K562 treated with DMSO at 1 percent for 12 hours (cell line): ENCODE results near the gene LRWD1. TPM values are rescaled to one million over a fixed set of nuclear protein-coding genes. Genes with fewer than 3 reads are reported as not detected.

Experiments used
- total RNA-seq: library from RNA; unstranded; fragments of 300-600 nt; gene quantifications from 2 replicates; pipeline ENCODE4 v1.2.3, GENCODE V29; 2022; ENCODE audit not compliant: insufficient read depth

Gene LRWD1
- total RNA-seq = 48.9 and 63.0 TPM in 2 replicates

GRCh38 chr7:102464577-102465280 lies at the start of gene LRWD1, which contains the start of gene ALKBH4:
LRWD1 (plus strand) TSS chr7:102464984; CDS start chr7:102465081, 97 bp downstream.
ALKBH4 (minus strand) TSS chr7:102464863; CDS start chr7:102464836, 27 bp downstream.

DNA sequence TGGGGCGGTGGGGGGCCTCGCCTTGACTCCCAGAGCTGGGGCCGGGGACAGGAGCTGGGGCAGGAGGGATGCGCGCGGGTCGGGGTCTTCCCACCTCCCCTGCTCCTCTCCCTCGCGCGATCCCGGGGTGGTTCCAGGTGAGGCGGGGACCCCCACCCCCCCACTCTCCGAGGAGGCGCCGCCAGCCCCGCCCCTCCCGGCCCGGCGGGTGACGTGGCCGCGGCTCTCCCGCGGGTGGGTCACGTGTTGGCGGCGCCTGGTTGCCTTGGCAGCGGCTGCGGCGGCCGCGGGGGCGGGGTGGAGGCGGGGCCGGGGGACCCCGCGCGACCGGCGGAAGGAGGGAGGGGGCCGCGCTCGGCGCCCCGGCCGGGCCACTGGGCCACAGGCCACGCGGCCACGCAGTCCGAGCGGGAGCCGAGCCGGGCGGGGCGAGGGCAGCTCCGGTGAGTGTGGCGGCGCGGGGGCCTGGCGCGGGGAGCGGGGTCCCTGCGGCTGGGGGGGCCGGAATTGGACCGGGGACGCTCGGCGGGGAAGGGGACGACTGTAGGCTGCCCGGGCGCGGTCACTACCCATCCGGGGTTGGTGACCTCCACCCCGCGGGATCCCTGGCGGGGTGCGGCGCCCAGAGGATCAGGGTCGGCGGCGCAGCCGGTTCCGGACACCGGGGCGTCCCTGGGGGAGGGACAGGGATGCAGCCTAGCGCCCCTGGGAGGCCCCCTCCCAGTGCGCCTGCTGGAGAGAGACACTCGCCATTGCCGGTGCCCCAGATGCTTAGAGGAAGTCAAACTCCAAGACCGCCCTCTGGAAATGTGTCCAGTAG lies 31.4 kb upstream of the LRWD1 start, which contains the start of gene ORAI2:
Gene ORAI2 (plus strand): TSS at position 357 of the 820 bp plus-strand sequence. CDS start 5,382 bp downstream, outside the sequence.

GRCh38 chr7:102478314-102479208 lies 13.8 kb downstream of the LRWD1 start, which contains the start of gene POLR2J:
POLR2J (minus strand) TSS chr7:102478922; CDS start chr7:102478860, 62 bp downstream.

GRCh38 chr7:102517550-102518147 lies 52.9 kb downstream of the LRWD1 start, which contains the start of gene RASA4B:
RASA4B (minus strand) TSS chr7:102517777; CDS start chr7:102517710, 67 bp downstream.

Other genes starting within 250 kb of the LRWD1 start
- gene SH2B2, start 178.1 kb upstream of the LRWD1 start, total RNA-seq = 1.4 TPM in 1 of 2 replicates, not detected in the other
- 1.7 TPM in 1 of 2 replicates, not detected in the other for gene SPDYE6, start 108.5 kb upstream of the LRWD1 start, total RNA-seq
- gene PRKRIP1, start 68.6 kb upstream of the LRWD1 start, total RNA-seq = 25.8 and 42.0 TPM in 2 replicates
- 21.4 and 44.1 TPM in 2 replicates for gene ORAI2, start 31.4 kb upstream of the LRWD1 start, total RNA-seq
- 14.9 and 18.8 TPM in 2 replicates for gene ALKBH4, start 121 bp upstream of the LRWD1 start, total RNA-seq
- 147 and 169 TPM in 2 replicates for gene POLR2J, start 13.9 kb downstream of the LRWD1 start, total RNA-seq
- 7.7 and 8.2 TPM in 2 replicates for gene RASA4B, start 52.8 kb downstream of the LRWD1 start, total RNA-seq
- gene UPK3BL2, start 78.7 kb downstream of the LRWD1 start, total RNA-seq = 3.1 and 11.3 TPM in 2 replicates
- gene SPDYE2, start 86.2 kb downstream of the LRWD1 start, total RNA-seq = not detected in 2 replicates
- 5.3 and 47.9 TPM in 2 replicates for gene POLR2J3, start 107.6 kb downstream of the LRWD1 start, total RNA-seq
- gene RASA4, start 151.8 kb downstream of the LRWD1 start, total RNA-seq = 10.6 and 14.6 TPM in 2 replicates
- 35.4 and 40.3 TPM in 2 replicates for gene UPK3BL1, start 177.8 kb downstream of the LRWD1 start, total RNA-seq
- not detected in 2 replicates for gene SPDYE2B, start 185.3 kb downstream of the LRWD1 start, total RNA-seq
- gene POLR2J2, start 206.7 kb downstream of the LRWD1 start, total RNA-seq = 0.41 and 3.0 TPM in 2 replicates